K562 treated with DMSO at 1 percent for 48 hours (cell line): ENCODE measurements around the gene PARS2. TPM values are rescaled to one million over a fixed set of nuclear protein-coding genes. Genes with fewer than 3 reads are reported as not detected.

Experiments
- total RNA-seq: library from RNA; unstranded; fragments of 300-600 nt; gene quantifications from 2 replicates; pipeline ENCODE4 v1.2.3, GENCODE V29; 2022; ENCODE audit warnings: low replicate concordance; ENCODE audit errors: extremely low read depth

PARS2 gene
- total RNA-seq = not detected in 2 replicates

DNA sequence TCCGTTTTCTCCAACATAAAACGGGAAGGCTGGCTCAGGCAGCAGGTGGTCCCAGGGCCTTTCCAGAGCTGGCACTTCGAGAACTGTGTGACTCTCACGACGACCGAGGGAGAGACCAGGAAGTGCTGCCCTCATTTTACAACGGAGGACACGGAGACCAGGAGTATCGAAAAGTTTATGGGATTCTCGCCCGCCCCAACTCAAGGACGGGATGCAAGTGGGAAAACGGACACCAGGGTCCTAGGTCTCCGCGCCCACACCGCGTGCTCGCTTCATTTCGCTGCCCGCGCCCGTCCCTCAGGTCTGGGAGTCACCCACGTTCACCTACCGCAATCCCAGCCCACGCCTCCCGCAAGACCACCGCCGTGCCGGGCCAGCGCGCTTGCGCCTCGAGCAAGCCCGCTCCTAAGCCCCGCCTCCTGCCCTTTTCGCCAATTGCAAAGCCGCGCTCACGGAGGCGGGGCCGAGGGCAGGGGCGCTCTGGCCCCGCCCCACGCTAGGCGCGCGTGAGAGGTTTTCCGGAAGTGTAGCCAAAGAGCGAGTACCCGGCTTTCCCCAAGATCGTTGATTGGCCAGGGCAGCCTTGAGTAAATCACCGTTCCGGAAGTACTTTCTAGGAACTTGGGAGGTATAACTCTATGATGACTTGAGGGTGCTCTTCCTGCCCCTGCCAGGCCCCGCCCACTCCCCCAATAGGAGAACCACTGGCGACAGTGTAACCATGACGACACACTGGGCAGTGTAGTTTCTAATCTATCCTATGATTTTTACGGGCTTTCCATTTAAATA, at the start of gene PARS2:
Gene PARS2, minus strand, starts transcription at position 391 of the 789 bp plus-strand sequence. CDS start 5,362 bp downstream, outside the sequence.

DNA sequence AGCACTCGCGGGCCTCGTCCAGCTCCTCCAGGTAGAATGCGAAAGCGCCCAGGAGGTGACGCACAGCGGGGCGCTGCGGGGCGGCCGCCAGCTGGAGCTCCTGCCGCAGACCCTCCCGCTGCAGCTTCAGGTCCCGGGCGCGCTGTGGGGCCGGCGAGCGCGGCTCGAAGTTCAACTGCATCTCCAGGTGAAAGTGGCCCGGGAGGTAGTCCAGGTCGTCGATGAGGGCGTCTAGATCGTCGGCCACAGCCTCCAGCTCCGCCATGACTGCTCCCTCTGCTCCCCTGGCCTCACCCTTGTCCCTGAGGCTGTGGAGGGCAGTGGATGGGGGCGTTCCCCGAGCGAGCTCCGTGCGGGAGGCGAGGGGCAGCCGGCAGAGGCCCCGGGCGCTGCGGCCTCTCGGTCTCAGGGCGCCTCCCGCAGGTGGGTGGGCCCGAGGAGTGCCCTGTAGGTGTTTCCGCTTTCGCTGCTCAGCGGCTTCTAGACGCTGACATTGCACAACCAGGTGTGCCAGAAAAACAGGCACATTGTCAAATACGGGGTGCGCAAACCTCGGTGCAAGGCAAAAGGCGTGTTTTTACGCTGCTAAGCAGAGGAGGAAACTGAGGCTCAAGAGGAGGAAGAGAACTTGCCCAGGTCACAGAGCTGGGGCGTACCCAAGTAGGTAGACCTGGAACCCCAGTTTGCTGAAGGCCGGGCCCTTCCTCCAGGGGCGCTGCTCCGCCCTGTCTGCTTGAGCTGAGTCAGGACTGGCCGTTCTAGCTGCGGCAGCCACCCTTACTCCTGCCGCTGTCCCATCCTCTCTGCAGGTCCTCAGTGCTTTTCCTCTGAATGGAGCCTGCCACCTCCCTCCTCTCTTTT, 36.8 kb upstream of the PARS2 start, which contains the start of gene TTC22:
Gene TTC22, minus strand, starts transcription at position 425 of the 861 bp plus-strand sequence. Its CDS starts 160 bp downstream, at position 265.

DNA sequence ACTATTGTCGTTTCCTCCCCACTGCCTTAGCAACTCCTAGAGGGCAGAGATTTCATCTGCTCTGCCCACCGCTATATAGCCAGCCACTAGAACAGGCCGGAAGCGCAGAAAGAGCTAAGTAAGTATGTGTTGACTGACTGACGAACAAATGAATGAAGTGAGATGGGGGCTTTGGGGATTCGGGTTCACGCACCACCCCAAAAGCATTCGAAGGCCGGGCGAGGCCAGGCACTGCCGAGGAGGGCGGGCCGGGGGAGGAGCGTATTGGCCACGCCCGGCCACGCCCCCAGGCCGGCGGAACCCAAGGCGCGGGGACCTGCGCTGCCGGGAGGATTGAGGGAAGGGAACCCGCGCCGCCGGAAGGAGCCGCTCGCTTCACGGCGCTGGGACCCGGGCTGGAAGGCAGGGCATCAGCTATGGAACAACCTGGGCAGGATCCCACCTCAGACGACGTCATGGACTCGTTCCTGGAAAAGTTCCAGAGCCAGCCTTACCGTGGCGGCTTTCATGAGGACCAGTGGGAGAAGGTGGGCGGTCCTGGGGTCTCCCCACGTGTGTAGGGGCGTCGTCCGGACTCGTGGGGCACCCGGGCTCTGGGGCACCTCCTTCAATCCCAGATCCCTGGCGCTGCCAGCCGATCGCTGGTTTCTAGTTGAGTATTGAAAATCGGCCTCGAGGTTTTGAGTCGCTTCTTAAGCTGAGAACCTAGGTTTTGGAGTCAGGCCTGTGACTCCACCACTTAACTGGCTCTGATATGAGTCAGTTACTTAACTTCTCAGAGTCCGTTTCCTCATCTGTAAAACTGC, 48.6 kb downstream of the PARS2 start, which contains the start of gene TTC4:
Gene TTC4, plus strand, starts transcription at position 369 of the 806 bp plus-strand sequence. Its CDS starts 48 bp downstream, at position 417.

Other genes starting within 250 kb of the PARS2 start
- not detected in 2 replicates for gene ACOT11, start 216.3 kb downstream of the PARS2 start, total RNA-seq
- not detected in 2 replicates for gene FAM151A, start 141.0 kb downstream of the PARS2 start, total RNA-seq
- gene MROH7, start 122.7 kb downstream of the PARS2 start, total RNA-seq = not detected in 2 replicates
- gene TTC4, start 48.7 kb downstream of the PARS2 start, total RNA-seq = not detected in 2 replicates
- not detected in 2 replicates for gene TTC22, start 36.8 kb upstream of the PARS2 start, total RNA-seq
- gene DHCR24, start 122.7 kb upstream of the PARS2 start, total RNA-seq = 188 TPM in 1 of 2 replicates, not detected in the other
- gene TMEM61, start 216.1 kb upstream of the PARS2 start, total RNA-seq = not detected in 2 replicates
- not detected in 2 replicates for gene BSND, start 234.4 kb upstream of the PARS2 start, total RNA-seq